Stomach (tissue), 9 donors: ENCODE measurements around the gene TBC1D32. TPM values are rescaled to one million over a fixed set of nuclear protein-coding genes. Genes with fewer than 3 reads are reported as not detected.
"Not testable (repeated sequence)": the region's sequence is repeated elsewhere in the genome, so short reads cannot be mapped to it uniquely, and the experiment has no call there.

Experiments used
- DNase-seq, 2 donors: peaks; one replicate each; pipeline versions ENCODE4 v3.0.0 to v3.0.0-alpha.2; 2013 to 2019
- H3K27ac ChIP-seq, 5 donors: fragments of 200-600 bp in 4 of 5; sonication (generic) in 4 of 5; one replicate each; pipeline ENCODE4 v1.5.1; 2013 to 2019; ENCODE audit warnings: mild to moderate bottlenecking in 1 of 5, moderate library complexity in 1 of 5
- H3K27me3 ChIP-seq, 3 donors: fragments of 200-600 bp; sonication (generic); one replicate each; pipeline ENCODE4 v1.5.1; 2017 to 2019; ENCODE audit warnings: mixed run types in 1 of 3
- H3K36me3 ChIP-seq, 4 donors: fragments of 200-600 bp; sonication (generic); 1 replicate in 3 of 4; 2 replicates in 1 of 4; pipeline ENCODE4 v1.5.1; 2016 to 2019
- H3K4me1 ChIP-seq, 4 donors: fragments of 200-600 bp; sonication (generic); one replicate each; pipeline ENCODE4 v1.5.1; 2016 to 2019
- H3K4me3 ChIP-seq, 4 donors: fragments of 200-600 bp; sonication (generic) in 3 of 4; one replicate each; pipeline ENCODE4 v1.5.1; 2016 to 2019; ENCODE audit warnings: mild to moderate bottlenecking in 1 of 4
- H3K9me3 ChIP-seq, 4 donors: fragments of 200-600 bp; sonication (generic); one replicate each; pipeline ENCODE4 v1.5.1; 2016 to 2019
- CTCF ChIP-seq, 7 experiments: fragments of 450-650 bp in 4 of 7; fragments of 200-600 bp in 3 of 7; sonication (generic) in 3 of 7; IDR thresholded peaks; one replicate each; pipeline ENCODE4 v1.5.1; 2016 to 2019; ENCODE audit warnings: antibody characterized with exemption in 7 of 7, control low read depth in 2 of 7, mild to moderate bottlenecking in 1 of 7
- EP300 ChIP-seq: sonication (generic); formaldehyde crosslinking; IDR thresholded peaks from one replicate; pipeline ENCODE4 v1.6.1; 2017; ENCODE audit warnings: antibody characterized with exemption
- POLR2A ChIP-seq, 4 donors: fragments of 450-650 bp; IDR thresholded peaks; one replicate each; pipeline ENCODE4 v1.6.1; 2016; ENCODE audit warnings: antibody characterized with exemption in 4 of 4, control low read depth in 2 of 4, mild to moderate bottlenecking in 1 of 4, moderate library complexity in 1 of 4
- POLR2AphosphoS5 ChIP-seq, 3 donors: sonication (generic); formaldehyde crosslinking; IDR thresholded peaks; one replicate each; pipeline ENCODE4 v1.6.1; 2016; ENCODE audit warnings: antibody characterized with exemption in 3 of 3
- WGBS, 5 donors: extraction: QIAGEN DNeasy Blood & Tissue Kit in 3 of 5; methylation state at CpG; one replicate each; pipeline versions ENCODE4 v1.1.5 to v1.1.7; 2013 to 2018; 5-methylcytosine and 5-hydroxymethylcytosine counted together
- intact Hi-C: fragments of 100-400 bp; cut with DNase I; formaldehyde crosslinking; loops from one replicate; pipeline ENCODE4 v1.15.1; 2023; ENCODE audit warnings: low total_unique reads
- polyA plus RNA-seq, 3 donors: library from polyadenylated mRNA; stranded (reverse); fragments of 200-250 nt; gene quantifications; one replicate each; pipeline ENCODE4 v1.2.3, GENCODE V29; 2013
- total RNA-seq, 5 donors: library from RNA; depleted of rRNA; stranded (reverse); fragments of >200 nt; gene quantifications; one replicate each; pipeline versions ENCODE4 v1.1.0 to v1.2.3, GENCODE V29; 2014 to 2016
- donor health status: healthy with polysubstance abuse.
- donor health status: Bipolar disorder and iron deficiency.
- donor health status: healthy.

The TBC1D32 gene
- total and polyA plus RNA-seq, 8 donors: 0.46 to 38.2 (median 1.8) TPM

GRCh38 chr6:121055572-121056163 lies 278.6 kb downstream of the TBC1D32 start:
- Histone ChIP-seq H3K9me3 (no peaks in the 10 kb centered on the region), H3K27ac (no peak overlapping the region), H3K36me3 (no peaks in the 10 kb centered on the region), H3K4me1 (no peaks in the 10 kb centered on the region), H3K27me3 (no peaks in the 10 kb centered on the region), H3K4me3 (no peak overlapping the region)
- WGBS, 5 donors: 38 to 41% (median 40%) methylated on average over 4 of the region's 4 CpGs
- intact Hi-C loops: no loop called here
- TF ChIP-seq POLR2A (IDR thresholded peaks at IDR 0.05): no peak
- peak in 5 of 7 experiments; percentile 28 to 62 (median 48) for TF ChIP-seq CTCF (IDR thresholded peaks at IDR 0.05)
- no peak for TF ChIP-seq POLR2AphosphoS5 (IDR thresholded peaks at IDR 0.05)
- no peak for TF ChIP-seq EP300
- peak in 1 of 2 donors; percentile 72 for DNase-seq

- 40 to 51% (median 45%) methylated on average over 4 of the region's 4 CpGs for WGBS, 5 donors
- H3K36me3 ChIP-seq, H3K4me3 ChIP-seq, intact Hi-C loops, H3K27ac ChIP-seq, DNase-seq, H3K4me1 ChIP-seq, H3K9me3 ChIP-seq, H3K27me3 ChIP-seq: not testable (repeated sequence)
Observed at GRCh38 chr6:121048593-121048992, 285.7 kb downstream of the TBC1D32 start.

DNA sequence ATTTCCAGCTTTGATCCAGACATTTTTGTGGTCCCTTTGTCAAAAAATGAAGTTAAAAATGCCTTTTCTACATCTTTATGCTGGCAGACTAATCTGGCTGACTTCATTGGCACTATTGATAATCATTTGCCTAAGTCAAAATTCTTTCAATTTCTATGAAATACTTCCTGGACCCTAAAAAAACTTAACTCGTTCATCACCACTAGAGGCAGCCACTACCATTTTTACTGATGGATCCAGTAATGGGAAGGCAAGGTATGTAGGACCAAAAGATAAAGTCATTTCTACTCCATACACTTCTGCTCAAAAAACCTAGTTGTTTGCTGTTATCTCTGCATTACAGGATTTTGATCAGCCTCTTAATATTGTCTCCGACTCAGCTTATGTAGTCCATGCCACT lies 289.4 kb downstream of the TBC1D32 start:
- H3K27ac ChIP-seq: peak overlapping the region in 4 of 5 donors; percentile 83 to 92 (median 85)
- H3K27me3 ChIP-seq, DNase-seq, H3K4me3 ChIP-seq, intact Hi-C loops, H3K4me1 ChIP-seq, H3K36me3 ChIP-seq, H3K9me3 ChIP-seq: not testable (repeated sequence)
- WGBS, 5 donors: 63 to 80% (median 71%) methylated on average over 2 of the region's 2 CpGs

DNA sequence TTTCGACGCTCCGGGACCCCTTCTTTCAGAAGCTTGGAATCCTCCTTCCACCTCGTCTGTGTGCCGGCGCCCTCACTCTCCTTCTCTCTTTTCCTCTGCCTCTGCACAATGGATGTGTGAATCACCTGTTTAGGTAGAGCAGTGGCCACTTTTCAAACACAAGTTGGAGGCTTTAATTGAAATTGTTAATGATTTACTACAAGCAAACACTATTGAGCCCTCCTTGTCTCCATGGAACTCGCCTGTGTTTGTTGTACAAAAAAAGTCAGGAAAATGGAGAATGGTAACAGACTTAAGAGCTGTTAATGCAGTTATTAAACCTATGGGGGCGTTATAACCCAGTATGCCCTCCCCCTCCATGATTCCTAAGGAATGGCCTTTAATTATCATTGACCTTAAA lies 290.6 kb downstream of the TBC1D32 start:
- H3K27me3 ChIP-seq, H3K4me1 ChIP-seq, H3K9me3 ChIP-seq, intact Hi-C loops, H3K36me3 ChIP-seq: not testable (repeated sequence)
- TF ChIP-seq POLR2AphosphoS5 (IDR thresholded peaks at IDR 0.05): peak in 2 of 3 donors; percentile 50 to 63
- peak; percentile 35 to 72 for DNase-seq
- H3K27ac ChIP-seq: peak overlapping the region; percentile 83 to 97 (median 87)
- peak overlapping the region; percentile 7 to 30 (median 24) for H3K4me3 ChIP-seq
- WGBS, 5 donors: 22 to 51% (median 44%) methylated on average over 8 of the region's 8 CpGs

- DNase-seq: peak; percentile 55 to 57
- H3K27ac ChIP-seq: peak overlapping the region; percentile 83 to 97 (median 87)
- H3K9me3 ChIP-seq, H3K4me1 ChIP-seq, intact Hi-C loops, H3K36me3 ChIP-seq, H3K27me3 ChIP-seq: not testable (repeated sequence)
- peak overlapping the region; percentile 7 to 30 (median 24) for H3K4me3 ChIP-seq
- 27 to 57% (median 46%) methylated on average over 6 of the region's 6 CpGs for WGBS, 5 donors
- TF ChIP-seq POLR2AphosphoS5 (IDR thresholded peaks at IDR 0.05): peak in 2 of 3 donors; percentile 20 to 61
Observed at GRCh38 chr6:121043211-121043610, 291.1 kb downstream of the TBC1D32 start.

DNA sequence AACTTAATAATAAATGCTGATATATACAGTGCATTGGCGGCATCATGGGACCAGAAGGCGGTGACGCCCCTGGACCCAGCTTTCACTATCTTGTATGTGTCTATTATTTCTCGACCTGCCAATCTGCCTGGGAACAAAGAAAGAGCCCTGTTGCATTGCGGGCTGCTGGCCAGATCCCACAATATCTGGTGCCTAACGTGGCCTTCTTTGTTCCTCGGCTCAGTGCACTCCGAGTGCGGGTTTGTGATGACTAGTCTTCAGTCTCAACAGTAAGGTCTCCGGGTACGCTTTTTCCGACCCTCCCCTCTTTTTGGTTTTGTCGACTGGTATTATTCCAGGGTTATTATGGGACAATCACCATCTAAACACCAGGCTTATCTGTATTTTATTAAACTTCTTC lies 291.5 kb downstream of the TBC1D32 start:
- Histone ChIP-seq H3K27ac (peak overlapping the region; percentile 80 to 92 (median 83)), H3K4me3 (peak overlapping the region in 2 of 4 donors; percentile 13)
- TF ChIP-seq POLR2AphosphoS5 (IDR thresholded peaks at IDR 0.05) (no peak), CTCF (IDR thresholded peaks at IDR 0.05) (no peak), POLR2A (IDR thresholded peaks at IDR 0.05) (no peak), EP300 (no peak)

More for the DNA sequence above, 291.5 kb downstream of the TBC1D32 start:
- intact Hi-C loops: no loop called here
- H3K4me1 ChIP-seq: peaks cover 0 to 6% (median 3%) of the 10 kb centered on the region in 4 donors
- 34 to 64% (median 53%) methylated on average over 13 of the region's 13 CpGs for WGBS, 5 donors
- H3K9me3 ChIP-seq: peaks cover 0 to 4% (median 0%) of the 10 kb centered on the region in 4 donors
- DNase-seq: peak in 1 of 2 donors; percentile 2
- H3K36me3 ChIP-seq: no peaks in the 10 kb centered on the region
- no peaks in the 10 kb centered on the region for H3K27me3 ChIP-seq
